ENCODE results near the gene CDON. TPM values are rescaled to one million over a fixed set of nuclear protein-coding genes. Genes with fewer than 3 reads are reported as not detected.

Gene CDON
- total RNA-seq, 1 experiment from 2014 or later = 17.2 TPM

DNA sequence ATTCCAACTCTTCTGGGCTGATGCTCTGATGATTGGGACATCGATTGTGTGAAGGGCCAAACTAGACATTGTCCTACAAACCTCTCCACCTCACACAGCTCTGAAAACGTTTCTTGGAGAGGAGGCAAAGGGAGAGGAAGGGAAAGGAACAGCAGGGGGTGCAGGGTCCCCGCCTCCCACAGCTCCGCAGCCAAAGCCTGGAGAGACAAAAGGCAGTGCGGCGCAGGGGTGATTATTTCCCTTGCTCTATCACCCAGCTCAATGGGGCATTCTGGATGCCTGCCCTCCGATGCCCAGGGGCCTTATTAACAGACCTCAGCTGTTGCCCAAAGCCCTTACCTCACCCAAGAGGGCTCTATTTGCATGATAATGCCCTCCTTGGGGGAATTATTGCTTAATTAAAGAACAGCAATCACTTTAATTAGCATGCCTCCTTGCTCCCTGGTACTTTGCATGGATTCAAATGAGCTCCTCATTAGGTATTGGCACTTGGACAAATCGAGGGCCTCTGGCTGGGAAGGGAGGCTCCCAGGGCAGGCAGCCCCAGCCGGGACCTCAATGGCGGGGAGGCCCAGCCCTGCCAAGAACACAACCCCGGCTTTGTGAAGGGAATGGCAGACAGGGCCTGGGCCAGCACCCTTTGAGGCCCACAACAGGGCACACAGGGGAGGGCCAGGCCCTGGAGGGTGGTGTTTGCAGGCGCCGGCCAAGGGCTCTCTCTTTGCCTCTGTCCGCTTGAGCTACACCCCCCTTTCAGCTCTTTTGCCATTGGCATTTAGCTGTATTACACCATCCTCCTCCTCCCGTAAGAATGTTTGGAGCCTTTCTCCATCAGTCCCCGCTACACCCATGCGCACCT is 19.8 kb upstream of the CDON start:
- H3T11ph ChIP-seq (ENCODE audit: low read length) = no peak overlapping the region
- Mint-ChIP-seq H3K4me3 (peak overlapping the region in 1 of 2 experiments; percentile 49; a peak in 2 of 5 replicates), H3K27ac (peak overlapping the region in 2 of 3 experiments; percentile 70 to 80; a peak in 3 of 7 replicates), H3K4me1 (peaks cover 51 to 66% of the 10 kb centered on the region in 2 experiments), H3K27me3 (ENCODE audit: low read depth) (no peaks in the 10 kb centered on the region), H3K36me3 (ENCODE audit: insufficient read depth in 1 of 3, low read depth in 3 of 3) (no peaks in the 10 kb centered on the region), H3K9me3 (no peaks in the 10 kb centered on the region)
- no peak overlapping the region for H2BK20ac ChIP-seq (ENCODE audit: low read depth, low read length, poor library complexity, severe bottlenecking)
- H4K5ac ChIP-seq (ENCODE audit: insufficient read length, low read depth, low read length) = no peak overlapping the region
- H3K27me3 ChIP-seq (ENCODE audit: insufficient read depth, low read length) = no peaks in the 10 kb centered on the region
- peak; percentile 66 for DNase-seq
- no peak overlapping the region for H2AK5ac ChIP-seq (ENCODE audit: insufficient read length, low read length)
- no peak overlapping the region for H3K14ac ChIP-seq (ENCODE audit: insufficient read depth, low read length)
- no peak overlapping the region for H3K9ac ChIP-seq (ENCODE audit: extremely low read depth, insufficient read length, low read length)
- no peaks in the 10 kb centered on the region for H3K9me3 ChIP-seq (ENCODE audit: control insufficient read depth, low read depth, low read length)
- H3K23me2 ChIP-seq (ENCODE audit: insufficient read length, low read depth, low read length, poor library complexity, severe bottlenecking) = no peaks in the 10 kb centered on the region
- H2BK15ac ChIP-seq (ENCODE audit: low read depth, low read length) = no peak overlapping the region
- H3K4me2 ChIP-seq (ENCODE audit: insufficient read depth, insufficient read length, low read length) = no peak overlapping the region
- no peak overlapping the region for H3K18ac ChIP-seq (ENCODE audit: insufficient read length, low read depth, low read length)
- H3K4ac ChIP-seq (ENCODE audit: low read depth, low read length) = no peak overlapping the region
- no CpG with 5 or more reads among the region's 17 CpGs for WGBS (ENCODE audit: extremely low coverage, insufficient read length, low lambda C conversion rate)
- H2BK5ac ChIP-seq (ENCODE audit: insufficient read length, low read length) = no peak overlapping the region
- no peak overlapping the region for H2BK12ac ChIP-seq (ENCODE audit: insufficient read length, low read depth, low read length)
- H4K8ac ChIP-seq (replicated peaks; ENCODE audit: insufficient read length, low read depth, low read length) = no peak overlapping the region
- H3K4me1 ChIP-seq (ENCODE audit: insufficient read depth, low read length) = peaks cover 23% of the 10 kb centered on the region
- no peak overlapping the region for H3K56ac ChIP-seq (ENCODE audit: insufficient read length, low read depth, low read length)
- no peaks in the 10 kb centered on the region for H3K79me1 ChIP-seq (ENCODE audit: insufficient read depth, low read depth, low read length, poor library complexity, severe bottlenecking)
- H2BK120ac ChIP-seq (ENCODE audit: low read depth, low read length, poor library complexity, severe bottlenecking) = no peak overlapping the region
- no peaks in the 10 kb centered on the region for H4K20me1 ChIP-seq (ENCODE audit: control insufficient read depth, insufficient read depth, insufficient read length)
- H3K79me2 ChIP-seq (ENCODE audit: insufficient read depth, low read length) = no peaks in the 10 kb centered on the region
- H4K91ac ChIP-seq (ENCODE audit: insufficient read length, low read depth, low read length) = no peak overlapping the region
- H3K27ac ChIP-seq (ENCODE audit: insufficient read length, low read depth, low read length) = no peak overlapping the region
- no peak overlapping the region for H3K23ac ChIP-seq (ENCODE audit: insufficient read length, low read depth, low read length)
- no peak overlapping the region for H2AFZ ChIP-seq (ENCODE audit: low read length)
- TF ChIP-seq, protein P1, sequence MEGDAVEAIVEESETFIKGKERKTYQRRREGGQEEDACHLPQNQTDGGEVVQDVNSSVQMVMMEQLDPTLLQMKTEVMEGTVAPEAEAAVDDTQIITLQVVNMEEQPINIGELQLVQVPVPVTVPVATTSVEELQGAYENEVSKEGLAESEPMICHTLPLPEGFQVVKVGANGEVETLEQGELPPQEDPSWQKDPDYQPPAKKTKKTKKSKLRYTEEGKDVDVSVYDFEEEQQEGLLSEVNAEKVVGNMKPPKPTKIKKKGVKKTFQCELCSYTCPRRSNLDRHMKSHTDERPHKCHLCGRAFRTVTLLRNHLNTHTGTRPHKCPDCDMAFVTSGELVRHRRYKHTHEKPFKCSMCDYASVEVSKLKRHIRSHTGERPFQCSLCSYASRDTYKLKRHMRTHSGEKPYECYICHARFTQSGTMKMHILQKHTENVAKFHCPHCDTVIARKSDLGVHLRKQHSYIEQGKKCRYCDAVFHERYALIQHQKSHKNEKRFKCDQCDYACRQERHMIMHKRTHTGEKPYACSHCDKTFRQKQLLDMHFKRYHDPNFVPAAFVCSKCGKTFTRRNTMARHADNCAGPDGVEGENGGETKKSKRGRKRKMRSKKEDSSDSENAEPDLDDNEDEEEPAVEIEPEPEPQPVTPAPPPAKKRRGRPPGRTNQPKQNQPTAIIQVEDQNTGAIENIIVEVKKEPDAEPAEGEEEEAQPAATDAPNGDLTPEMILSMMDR (conservative IDR thresholded peaks at IDR 0.05) = no peak

All from H9 (cell line).